Measurements from ENCODE around the gene QRFP.

The QRFP gene

GRCh38 chr9:130895481-130896232 lies 955 bp downstream of the QRFP start:
- Histone ChIP-seq H3K4me3 (ENCODE audit: low read length) (no peak overlapping the region), H3K9me3 (ENCODE audit: insufficient read depth, low read depth, low read length) (no peaks in the 10 kb centered on the region), H3K4me1 (ENCODE audit: insufficient read depth, low read length) (0 out of 2 replicates have a peak, but pooled peaks cover 2% of the 10 kb centered on the region), H3K27ac (ENCODE audit: low read length) (no peak overlapping the region), H3K9ac (ENCODE audit: low read depth, low read length) (no peak overlapping the region), H3K27me3 (ENCODE audit: insufficient read depth, low read length) (no peaks in the 10 kb centered on the region), H3K36me3 (ENCODE audit: insufficient read depth, low read depth, low read length) (peaks cover 15% of the 10 kb centered on the region)

- H3K9me3 ChIP-seq (ENCODE audit: insufficient read depth, low read depth, low read length) = no peaks in the 10 kb centered on the region
- no peaks in the 10 kb centered on the region for H3K27me3 ChIP-seq (ENCODE audit: insufficient read depth, low read length)
- H3K9ac ChIP-seq (ENCODE audit: low read depth, low read length) = no peak overlapping the region
- H3K27ac ChIP-seq (ENCODE audit: low read length) = no peak overlapping the region
- no peak overlapping the region for H3K4me3 ChIP-seq (ENCODE audit: low read length)
- 0 out of 2 replicates have a peak, but pooled peaks cover 2% of the 10 kb centered on the region for H3K4me1 ChIP-seq (ENCODE audit: insufficient read depth, low read length)
- peaks cover 20% of the 10 kb centered on the region for H3K36me3 ChIP-seq (ENCODE audit: insufficient read depth, low read depth, low read length)
Observed at GRCh38 chr9:130895038-130895437, 1.6 kb downstream of the QRFP start.

GRCh38 chr9:130894546-130894945 lies 2.1 kb downstream of the QRFP start:
- Histone ChIP-seq H3K27ac (ENCODE audit: low read length) (no peak overlapping the region), H3K36me3 (ENCODE audit: insufficient read depth, low read depth, low read length) (peaks cover 23% of the 10 kb centered on the region), H3K4me3 (ENCODE audit: low read length) (no peak overlapping the region), H3K4me1 (ENCODE audit: insufficient read depth, low read length) (0 out of 2 replicates have a peak, but pooled peaks cover 2% of the 10 kb centered on the region), H3K9ac (ENCODE audit: low read depth, low read length) (no peak overlapping the region), H3K9me3 (ENCODE audit: insufficient read depth, low read depth, low read length) (no peaks in the 10 kb centered on the region), H3K27me3 (ENCODE audit: insufficient read depth, low read length) (no peaks in the 10 kb centered on the region)

GRCh38 chr9:130893341-130894101 lies 3.1 kb downstream of the QRFP start:
- H3K4me1 ChIP-seq (ENCODE audit: insufficient read depth, low read length) = 0 out of 2 replicates have a peak, but pooled peaks cover 2% of the 10 kb centered on the region
- no peaks in the 10 kb centered on the region for H3K27me3 ChIP-seq (ENCODE audit: insufficient read depth, low read length)
- H3K9me3 ChIP-seq (ENCODE audit: insufficient read depth, low read depth, low read length) = no peaks in the 10 kb centered on the region
- H3K36me3 ChIP-seq (ENCODE audit: insufficient read depth, low read depth, low read length) = peaks cover 30% of the 10 kb centered on the region
- H3K4me3 ChIP-seq (ENCODE audit: low read length) = no peak overlapping the region
- H3K27ac ChIP-seq (ENCODE audit: low read length) = no peak overlapping the region
- no peak overlapping the region for H3K9ac ChIP-seq (ENCODE audit: low read depth, low read length)

GRCh38 chr9:130892477-130893304 lies 3.9 kb downstream of the QRFP start:
- Histone ChIP-seq H3K4me1 (ENCODE audit: insufficient read depth, low read length) (0 out of 2 replicates have a peak, but pooled peaks cover 2% of the 10 kb centered on the region), H3K27me3 (ENCODE audit: insufficient read depth, low read length) (no peaks in the 10 kb centered on the region), H3K9ac (ENCODE audit: low read depth, low read length) (no peak overlapping the region), H3K36me3 (ENCODE audit: insufficient read depth, low read depth, low read length) (peaks cover 38% of the 10 kb centered on the region), H3K9me3 (ENCODE audit: insufficient read depth, low read depth, low read length) (no peaks in the 10 kb centered on the region), H3K27ac (ENCODE audit: low read length) (no peak overlapping the region), H3K4me3 (ENCODE audit: low read length) (no peak overlapping the region)

- Histone ChIP-seq H3K4me1 (ENCODE audit: insufficient read depth, low read length) (0 out of 2 replicates have a peak, but pooled peaks cover 2% of the 10 kb centered on the region), H3K9me3 (ENCODE audit: insufficient read depth, low read depth, low read length) (no peaks in the 10 kb centered on the region), H3K27me3 (ENCODE audit: insufficient read depth, low read length) (no peaks in the 10 kb centered on the region), H3K27ac (ENCODE audit: low read length) (no peak overlapping the region), H3K36me3 (ENCODE audit: insufficient read depth, low read depth, low read length) (peaks cover 46% of the 10 kb centered on the region), H3K4me3 (ENCODE audit: low read length) (no peak overlapping the region), H3K9ac (ENCODE audit: low read depth, low read length) (no peak overlapping the region)
Observed at GRCh38 chr9:130891688-130892476, 4.7 kb downstream of the QRFP start.

- H3K36me3 ChIP-seq (ENCODE audit: insufficient read depth, low read depth, low read length) = peaks cover 54% of the 10 kb centered on the region
- H3K27ac ChIP-seq (ENCODE audit: low read length) = no peak overlapping the region
- no peaks in the 10 kb centered on the region for H3K9me3 ChIP-seq (ENCODE audit: insufficient read depth, low read depth, low read length)
- 0 out of 2 replicates have a peak, but pooled peaks cover 2% of the 10 kb centered on the region for H3K4me1 ChIP-seq (ENCODE audit: insufficient read depth, low read length)
- H3K9ac ChIP-seq (ENCODE audit: low read depth, low read length) = no peak overlapping the region
- no peak overlapping the region for H3K4me3 ChIP-seq (ENCODE audit: low read length)
- H3K27me3 ChIP-seq (ENCODE audit: insufficient read depth, low read length) = no peaks in the 10 kb centered on the region
Observed at GRCh38 chr9:130890870-130891687, 5.5 kb downstream of the QRFP start.

GRCh38 chr9:130890124-130890523 lies 6.5 kb downstream of the QRFP start:
- no peaks in the 10 kb centered on the region for H3K9me3 ChIP-seq (ENCODE audit: insufficient read depth, low read depth, low read length)
- H3K9ac ChIP-seq (ENCODE audit: low read depth, low read length) = no peak overlapping the region
- H3K27me3 ChIP-seq (ENCODE audit: insufficient read depth, low read length) = no peaks in the 10 kb centered on the region
- no peak overlapping the region for H3K4me3 ChIP-seq (ENCODE audit: low read length)
- no peaks in the 10 kb centered on the region for H3K4me1 ChIP-seq (ENCODE audit: insufficient read depth, low read length)
- no peak overlapping the region for H3K27ac ChIP-seq (ENCODE audit: low read length)
- peaks cover 64% of the 10 kb centered on the region for H3K36me3 ChIP-seq (ENCODE audit: insufficient read depth, low read depth, low read length)

- peaks cover 82% of the 10 kb centered on the region for H3K36me3 ChIP-seq (ENCODE audit: insufficient read depth, low read depth, low read length)
- no peak overlapping the region for H3K9ac ChIP-seq (ENCODE audit: low read depth, low read length)
- no peak overlapping the region for H3K27ac ChIP-seq (ENCODE audit: low read length)
- no peaks in the 10 kb centered on the region for H3K9me3 ChIP-seq (ENCODE audit: insufficient read depth, low read depth, low read length)
- no peaks in the 10 kb centered on the region for H3K27me3 ChIP-seq (ENCODE audit: insufficient read depth, low read length)
- H3K4me3 ChIP-seq (ENCODE audit: low read length) = no peak overlapping the region
- H3K4me1 ChIP-seq (ENCODE audit: insufficient read depth, low read length) = no peaks in the 10 kb centered on the region
Observed at GRCh38 chr9:130888146-130888885, 8.3 kb downstream of the QRFP start.

Measured in iPS-20b (cell line).